Calu3 (cell line): ENCODE data around the gene PCDHB13. TPM values are rescaled to one million over a fixed set of nuclear protein-coding genes. Genes with fewer than 3 reads are reported as not detected.

Source experiments
- BruUV-seq: library from RNA; stranded (reverse); fragments of 400-500 nt; replicated peaks from 2 replicates; lab custom pipeline; 2021; lab: Mats Ljungman, UMichigan
- CTCF ChIA-PET: fragments of 300-600 bp; sonication (Branson Sonifier 250); formaldehyde crosslinking; loops from one replicate; lab custom pipeline; 2022; ENCODE audit warnings: antibody characterized with exemption; lab: Charles Lee
- DNase-seq: peaks from one replicate; pipeline ENCODE4 v3.0.0; 2022
- H3K27ac Mint-ChIP-seq: one replicate; pipeline ENCODE4 v1.8.0; 2022; ENCODE audit warnings: mixed read lengths; ENCODE audit not compliant: unreplicated experiment
- H3K27me3 Mint-ChIP-seq: one replicate; pipeline ENCODE4 v1.8.0; 2022; ENCODE audit warnings: mixed read lengths; ENCODE audit not compliant: unreplicated experiment
- H3K36me3 Mint-ChIP-seq: one replicate; pipeline ENCODE4 v1.8.0; 2022; ENCODE audit warnings: mild to moderate bottlenecking, moderate library complexity, mixed read lengths; ENCODE audit not compliant: insufficient read depth, unreplicated experiment
- H3K4me1 Mint-ChIP-seq: one replicate; pipeline ENCODE4 v1.8.0; 2022; ENCODE audit warnings: mild to moderate bottlenecking, low read depth, mixed read lengths; ENCODE audit not compliant: unreplicated experiment
- H3K4me3 Mint-ChIP-seq: one replicate; pipeline ENCODE4 v1.8.0; 2022; ENCODE audit warnings: mild to moderate bottlenecking, low read depth, moderate library complexity, mixed read lengths; ENCODE audit not compliant: unreplicated experiment
- H3K9me3 Mint-ChIP-seq: one replicate; pipeline ENCODE4 v1.8.0; 2022; ENCODE audit warnings: low read depth, mixed read lengths; ENCODE audit not compliant: unreplicated experiment
- CTCF ChIP-seq: fragments of 200-600 bp; IDR thresholded peaks from one replicate; pipeline ENCODE4 v1.8.0; 2022; ENCODE audit warnings: antibody characterized with exemption; ENCODE audit not compliant: unreplicated experiment
- intact Hi-C: fragments of 100-400 bp; cut with micrococcal nuclease; formaldehyde crosslinking; loops from one replicate; pipeline ENCODE4 v1.10.0; 2022; ENCODE audit not compliant: unreplicated experiment
- total RNA-seq: library from RNA; stranded (reverse); gene quantifications from 2 replicates; pipeline ENCODE4 v1.2.3, GENCODE V29; 2022

Gene PCDHB13
- total RNA-seq, 1 experiment from 2014 or later = 1.1 TPM

DNA sequence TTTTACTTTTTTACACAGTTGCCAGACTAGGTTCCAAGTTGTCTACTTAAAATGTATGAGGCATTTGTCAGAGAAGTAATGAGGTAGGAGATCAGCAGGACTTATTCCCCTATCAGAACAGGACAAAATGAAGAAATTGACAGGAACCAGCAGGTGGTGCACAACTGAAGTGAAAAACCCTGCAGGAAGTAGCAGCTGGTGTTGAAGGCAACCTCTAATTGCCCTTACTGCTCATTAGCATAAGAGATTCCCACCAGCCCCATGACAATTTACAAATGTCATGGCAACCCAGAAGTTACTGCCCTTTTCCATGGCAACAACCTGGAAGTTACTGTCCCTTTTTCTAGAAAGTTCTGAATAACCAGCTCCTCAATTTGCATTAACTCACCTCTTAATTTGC is 36.9 kb downstream of the PCDHB13 start:
- H3K9me3 Mint-ChIP-seq = peaks cover 17% of the 10 kb centered on the region
- CTCF ChIA-PET = no interaction called here
- no peaks in the 10 kb centered on the region for H3K4me1 Mint-ChIP-seq
- no TSS peak for BruUV-seq
- intact Hi-C loops = no loop called here
- no peak overlapping the region for H3K27ac Mint-ChIP-seq
- no peak for TF ChIP-seq CTCF
- no peaks in the 10 kb centered on the region for H3K36me3 Mint-ChIP-seq
- no peaks in the 10 kb centered on the region for H3K27me3 Mint-ChIP-seq
- H3K4me3 Mint-ChIP-seq = no peak overlapping the region
- no peak for DNase-seq

GRCh38 chr5:141258464-141258863 is 44.7 kb downstream of the PCDHB13 start:
- Mint-ChIP-seq H3K36me3 (no peaks in the 10 kb centered on the region), H3K27ac (no peak overlapping the region), H3K4me1 (no peaks in the 10 kb centered on the region), H3K4me3 (no peak overlapping the region), H3K27me3 (no peaks in the 10 kb centered on the region), H3K9me3 (peaks cover 29% of the 10 kb centered on the region)
- no TSS peak for BruUV-seq
- no peak for TF ChIP-seq CTCF
- CTCF ChIA-PET = no interaction called here
- intact Hi-C loops = no loop called here
- no peak for DNase-seq

DNA sequence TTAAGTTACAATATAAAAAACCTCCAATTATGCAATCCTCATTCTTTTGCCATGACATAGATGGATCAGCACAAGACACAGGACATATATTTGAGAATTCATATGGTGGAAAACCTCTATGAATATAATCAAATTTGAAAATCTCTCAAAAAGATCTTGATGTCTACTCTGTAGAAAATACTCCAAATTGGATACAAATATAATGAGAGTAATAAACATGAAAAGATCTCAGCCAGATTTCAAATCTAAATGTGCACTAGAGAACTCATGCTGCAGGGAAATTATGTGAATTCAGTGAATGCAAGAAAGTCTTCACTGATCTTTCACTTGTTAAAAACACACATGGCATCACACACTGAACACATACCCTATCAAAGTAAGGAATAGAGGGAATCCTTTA is 45.2 kb downstream of the PCDHB13 start:
- Mint-ChIP-seq H3K4me1 (no peaks in the 10 kb centered on the region), H3K36me3 (no peaks in the 10 kb centered on the region), H3K9me3 (peaks cover 31% of the 10 kb centered on the region), H3K27me3 (no peaks in the 10 kb centered on the region), H3K4me3 (no peak overlapping the region), H3K27ac (no peak overlapping the region)
- CTCF ChIA-PET = no interaction called here
- no peak for DNase-seq
- no peak for TF ChIP-seq CTCF
- BruUV-seq = no TSS peak
- intact Hi-C loops = no loop called here

DNA sequence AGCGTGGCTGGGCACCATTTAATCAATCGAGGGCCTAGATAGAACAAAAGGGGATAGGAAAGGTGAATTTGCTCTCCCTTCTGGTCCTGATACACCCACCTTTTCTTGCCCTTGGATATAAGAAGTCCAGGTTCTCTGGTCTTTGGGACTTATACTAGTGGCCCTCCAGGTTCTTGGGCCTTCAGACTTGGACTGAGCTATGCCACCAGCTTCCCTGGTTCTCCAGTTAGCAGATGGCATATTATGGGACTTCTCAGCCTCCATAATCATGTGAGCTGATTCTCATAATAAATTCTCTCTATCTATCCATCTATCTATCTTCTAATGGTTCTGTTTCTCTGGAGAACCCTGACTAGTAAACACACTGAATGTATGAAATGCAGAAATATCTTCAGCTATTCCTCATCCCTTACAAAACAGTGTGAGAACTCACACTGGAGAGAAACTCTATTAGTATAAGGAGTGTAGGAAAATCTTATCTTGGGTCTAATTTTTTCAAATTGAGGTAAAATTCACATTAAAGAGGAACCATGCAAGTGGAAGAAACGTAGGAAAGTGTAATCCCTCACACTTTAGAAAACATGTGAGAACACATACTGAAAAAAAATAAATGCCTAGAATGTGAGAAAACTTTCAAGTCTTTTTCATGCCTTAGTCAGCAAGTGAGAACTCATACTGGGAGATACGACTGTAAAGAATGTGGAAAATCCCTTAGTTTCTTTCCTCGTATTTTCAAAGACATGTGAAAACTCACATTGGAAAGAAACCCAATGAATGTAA is 46.9 kb downstream of the PCDHB13 start:
- TF ChIP-seq CTCF = no peak
- H3K27me3 Mint-ChIP-seq = no peaks in the 10 kb centered on the region
- no TSS peak for BruUV-seq
- no peaks in the 10 kb centered on the region for H3K36me3 Mint-ChIP-seq
- peaks cover 27% of the 10 kb centered on the region for H3K9me3 Mint-ChIP-seq
- intact Hi-C loops = no loop called here
- H3K27ac Mint-ChIP-seq = no peak overlapping the region
- H3K4me1 Mint-ChIP-seq = no peaks in the 10 kb centered on the region
- H3K4me3 Mint-ChIP-seq = no peak overlapping the region
- DNase-seq = no peak
- CTCF ChIA-PET = no interaction called here
